Activated CD4-positive, CD25-positive, alpha-beta regulatory T cell (primary cell): ENCODE data around the gene LRIF1.
"Not testable (repeated sequence)": the region's sequence is repeated elsewhere in the genome, so short reads cannot be mapped to it uniquely, and the experiment has no call there.

Experiments used
- DNase-seq, 4 experiments: peaks; one replicate each; lab custom pipeline; 2025; lab: John Stamatoyannopoulos, UW

LRIF1 gene, protein sequence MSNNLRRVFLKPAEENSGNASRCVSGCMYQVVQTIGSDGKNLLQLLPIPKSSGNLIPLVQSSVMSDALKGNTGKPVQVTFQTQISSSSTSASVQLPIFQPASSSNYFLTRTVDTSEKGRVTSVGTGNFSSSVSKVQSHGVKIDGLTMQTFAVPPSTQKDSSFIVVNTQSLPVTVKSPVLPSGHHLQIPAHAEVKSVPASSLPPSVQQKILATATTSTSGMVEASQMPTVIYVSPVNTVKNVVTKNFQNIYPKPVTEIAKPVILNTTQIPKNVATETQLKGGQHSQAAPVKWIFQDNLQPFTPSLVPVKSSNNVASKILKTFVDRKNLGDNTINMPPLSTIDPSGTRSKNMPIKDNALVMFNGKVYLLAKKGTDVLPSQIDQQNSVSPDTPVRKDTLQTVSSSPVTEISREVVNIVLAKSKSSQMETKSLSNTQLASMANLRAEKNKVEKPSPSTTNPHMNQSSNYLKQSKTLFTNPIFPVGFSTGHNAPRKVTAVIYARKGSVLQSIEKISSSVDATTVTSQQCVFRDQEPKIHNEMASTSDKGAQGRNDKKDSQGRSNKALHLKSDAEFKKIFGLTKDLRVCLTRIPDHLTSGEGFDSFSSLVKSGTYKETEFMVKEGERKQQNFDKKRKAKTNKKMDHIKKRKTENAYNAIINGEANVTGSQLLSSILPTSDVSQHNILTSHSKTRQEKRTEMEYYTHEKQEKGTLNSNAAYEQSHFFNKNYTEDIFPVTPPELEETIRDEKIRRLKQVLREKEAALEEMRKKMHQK

GRCh38 chr1:110963691-110964454 lies at the start of gene LRIF1:
LRIF1 (minus strand) TSS chr1:110963922; CDS start chr1:110963688, 234 bp downstream.
- peak; percentile 96 to 100 (median 98) for DNase-seq

- DNase-seq, result no peak
These were observed 44.3 kb upstream of the LRIF1 start for GRCh38 chr1:111008031-111008430.

GRCh38 chr1:111006556-111006955 lies 42.8 kb upstream of the LRIF1 start:
- no peak for DNase-seq

DNA sequence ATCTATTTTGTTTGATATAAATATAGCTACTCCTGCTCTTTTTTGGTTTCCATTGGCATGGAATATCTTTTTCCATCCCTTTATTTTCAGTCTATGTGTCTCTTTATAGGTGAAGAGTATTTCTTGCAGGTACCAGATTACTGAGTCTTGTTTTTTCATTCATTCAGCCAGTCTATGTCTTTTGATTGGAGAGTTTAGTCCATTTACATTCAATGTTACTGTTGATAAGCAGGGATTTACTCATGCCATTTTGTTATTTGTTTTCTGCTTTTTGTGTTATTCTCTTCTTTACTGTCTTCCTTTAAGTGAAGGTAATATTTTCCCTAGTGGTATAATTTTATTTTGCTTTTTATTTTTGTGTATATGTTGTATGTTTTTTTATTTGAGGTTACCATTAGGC lies 35.9 kb upstream of the LRIF1 start:
- DNase-seq, result not testable (repeated sequence)

GRCh38 chr1:110992329-110992728 lies 28.6 kb upstream of the LRIF1 start:
- DNase-seq, result not testable (repeated sequence)

DNA sequence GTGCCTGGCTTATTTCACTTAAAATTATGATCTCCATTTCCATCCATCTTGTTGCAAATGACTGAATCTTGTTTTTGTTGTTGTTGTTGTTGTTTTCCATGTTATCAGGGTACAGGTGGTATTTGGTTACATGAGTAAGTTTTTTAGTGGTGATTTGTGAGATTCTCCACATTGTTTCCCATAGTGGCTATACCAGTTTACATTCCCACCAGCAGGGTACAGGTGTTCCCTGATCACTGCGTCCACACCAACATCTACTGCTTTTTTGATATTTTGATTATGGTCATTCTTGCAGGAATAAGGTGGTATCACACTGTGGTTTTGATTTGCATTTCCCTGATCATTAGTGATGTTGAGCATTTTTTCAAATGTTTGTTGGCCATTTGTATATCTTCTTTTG lies 27.6 kb upstream of the LRIF1 start:
- not testable (repeated sequence) for DNase-seq

DNA sequence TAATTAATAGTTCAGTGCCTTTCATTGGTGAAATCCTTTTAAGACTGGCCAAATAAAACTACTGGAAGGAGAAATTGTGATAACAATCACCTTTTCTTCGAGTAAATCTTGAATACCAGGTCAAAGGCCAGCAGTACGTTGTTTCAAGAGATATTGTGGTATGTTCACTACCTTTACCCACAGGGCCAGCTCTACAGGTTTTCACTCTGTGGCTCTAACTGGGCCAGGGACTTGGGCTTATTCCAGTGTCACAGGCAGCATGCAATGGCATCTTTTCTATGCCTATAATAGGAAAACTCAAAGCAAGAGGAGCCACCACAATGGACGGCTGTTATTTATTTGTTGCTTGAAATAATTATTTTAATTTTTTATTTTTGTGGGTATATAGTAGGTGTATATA lies 26.8 kb upstream of the LRIF1 start:
- DNase-seq, result no peak

GRCh38 chr1:110986407-110986891 lies 22.7 kb upstream of the LRIF1 start:
- DNase-seq, result no peak

- DNase-seq, result no peak
These were observed 18.6 kb upstream of the LRIF1 start for GRCh38 chr1:110982320-110982719.

DNA sequence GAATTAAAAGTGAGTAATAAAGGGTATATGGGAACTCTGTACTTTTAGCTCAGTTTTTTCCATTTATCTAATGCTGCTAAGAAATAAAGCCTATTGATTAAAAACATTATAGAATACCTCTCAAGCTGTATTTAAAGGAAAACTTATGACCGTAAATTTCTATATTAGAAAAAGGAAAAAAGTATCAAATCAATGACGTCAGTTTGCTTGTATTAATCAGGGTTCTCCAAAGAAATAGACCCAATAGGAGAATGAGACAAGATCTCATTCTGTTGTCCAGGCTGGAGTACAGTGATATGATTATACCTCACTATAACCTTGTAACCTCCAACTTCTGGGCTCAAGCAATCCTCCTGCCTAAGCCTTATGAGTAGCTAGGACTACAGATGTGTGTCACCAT lies 15.4 kb upstream of the LRIF1 start:
- DNase-seq, result no peak

GRCh38 chr1:110976089-110976488 lies 12.4 kb upstream of the LRIF1 start:
- DNase-seq, result no peak

GRCh38 chr1:110975265-110975664 lies 11.5 kb upstream of the LRIF1 start:
- DNase-seq, result no peak

DNA sequence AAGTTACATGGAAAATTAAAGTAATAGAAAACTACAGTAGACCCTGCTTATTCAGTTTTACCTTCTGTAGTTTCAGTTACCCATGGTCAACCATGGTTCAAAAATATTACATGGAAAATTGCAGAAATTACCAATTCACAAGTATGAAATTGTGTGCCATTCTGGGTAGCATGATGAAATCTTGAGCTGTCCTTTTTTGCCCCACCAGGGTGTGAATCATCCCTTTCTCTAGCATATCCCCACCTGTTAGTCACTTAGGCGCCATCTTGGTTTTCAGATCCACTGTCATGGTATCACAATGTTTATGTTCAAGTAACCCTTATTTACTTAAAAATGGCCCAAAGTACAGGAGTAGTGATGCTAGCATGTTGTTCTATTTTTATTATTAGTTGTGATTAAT lies 3.5 kb upstream of the LRIF1 start:
- DNase-seq, result no peak

GRCh38 chr1:110964455-110964903 lies 757 bp upstream of the LRIF1 start:
- no peak for DNase-seq

DNA sequence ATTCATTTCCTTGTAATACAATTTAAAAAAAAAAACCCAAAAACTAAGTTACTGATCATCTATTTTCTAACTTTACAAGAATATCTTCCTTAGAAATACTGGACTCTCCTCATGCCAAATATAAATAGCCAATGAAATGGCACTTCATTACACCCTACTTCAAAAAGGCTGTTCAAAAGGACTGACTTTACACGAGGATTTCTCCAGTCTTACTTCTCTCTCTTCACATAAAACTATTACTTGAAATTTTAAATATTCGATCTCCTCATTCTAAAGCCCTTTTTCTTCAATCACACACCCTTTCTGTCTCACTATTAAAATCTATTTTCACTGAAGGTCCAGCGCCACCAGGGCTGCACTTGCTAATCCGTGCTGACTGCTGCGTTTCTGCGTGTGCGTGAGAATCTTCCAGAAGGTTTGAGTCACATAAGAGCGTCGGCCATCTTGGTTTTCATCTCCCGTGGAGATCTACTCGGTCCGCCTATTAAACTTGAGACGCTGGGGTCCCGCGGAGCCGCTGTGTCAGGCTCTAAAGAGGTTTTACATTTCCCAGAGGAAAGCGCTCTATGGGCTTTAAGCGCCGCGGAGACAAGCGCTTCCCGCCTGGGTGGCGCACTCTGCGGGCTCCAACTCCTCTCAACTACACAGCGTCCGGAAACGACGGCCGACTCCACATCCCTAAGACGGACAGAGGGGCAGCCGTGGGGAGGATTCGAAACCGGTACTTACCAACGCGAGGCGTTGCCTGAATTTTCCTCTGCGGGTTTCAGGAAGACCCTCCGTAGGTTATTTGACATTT lies 631 bp downstream of the LRIF1 start:
- peak; percentile 21 to 45 (median 30) for DNase-seq

GRCh38 chr1:110961902-110962301 lies 1.8 kb downstream of the LRIF1 start:
- DNase-seq, result no peak

DNA sequence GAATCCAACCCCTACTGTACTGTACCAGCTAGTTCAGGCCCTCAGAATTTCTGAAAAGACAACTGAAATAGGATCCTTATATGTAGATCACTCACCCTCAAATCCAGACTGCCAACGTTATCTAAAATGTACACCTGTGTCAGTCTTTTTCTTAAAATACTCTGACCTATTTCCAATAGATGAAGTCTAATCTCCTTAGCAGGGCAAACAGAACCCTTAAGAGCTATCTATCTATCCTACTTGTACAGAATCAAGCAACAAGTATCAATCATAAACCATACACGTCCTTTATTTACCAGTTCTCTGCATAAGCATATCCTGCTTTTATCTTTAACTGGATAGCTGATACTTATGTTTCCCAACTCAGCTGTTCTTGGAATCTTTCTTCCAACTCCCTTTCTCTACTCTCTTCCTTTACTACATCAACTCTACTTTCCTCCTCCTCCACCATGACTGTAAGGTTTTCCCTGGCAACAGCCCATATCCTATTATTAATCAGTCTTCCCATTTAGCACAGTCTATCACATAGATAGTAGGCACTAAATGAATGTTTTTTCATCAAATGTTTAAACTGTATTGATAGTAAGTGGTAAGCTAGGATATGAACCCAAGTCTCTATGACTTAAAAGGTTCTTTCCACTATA lies 2.8 kb downstream of the LRIF1 start:
- DNase-seq, result no peak

GRCh38 chr1:110957798-110958197 lies 5.9 kb downstream of the LRIF1 start:
- DNase-seq, result no peak

- DNase-seq, result no peak
These were observed 7.1 kb downstream of the LRIF1 start for GRCh38 chr1:110956586-110956985.

DNA sequence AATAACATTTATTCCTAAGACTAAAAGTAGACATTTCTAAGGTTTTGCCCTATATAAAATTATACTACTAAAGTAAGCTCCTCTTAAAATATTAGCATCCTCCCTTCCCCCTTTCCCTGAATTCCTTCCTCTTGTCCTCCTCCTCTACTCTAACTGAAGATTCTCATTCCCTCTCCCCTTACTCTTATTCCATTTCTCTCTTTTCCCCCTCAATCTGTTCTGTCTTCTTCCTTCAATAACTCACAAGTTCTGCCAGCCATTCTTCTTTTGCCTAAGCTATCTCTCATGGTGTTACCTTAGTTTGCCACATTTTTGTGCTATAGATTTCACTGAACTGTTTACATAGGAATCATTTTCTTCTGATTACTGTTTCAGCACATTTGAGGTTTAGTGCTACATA lies 10.7 kb downstream of the LRIF1 start:
- no peak for DNase-seq

DNA sequence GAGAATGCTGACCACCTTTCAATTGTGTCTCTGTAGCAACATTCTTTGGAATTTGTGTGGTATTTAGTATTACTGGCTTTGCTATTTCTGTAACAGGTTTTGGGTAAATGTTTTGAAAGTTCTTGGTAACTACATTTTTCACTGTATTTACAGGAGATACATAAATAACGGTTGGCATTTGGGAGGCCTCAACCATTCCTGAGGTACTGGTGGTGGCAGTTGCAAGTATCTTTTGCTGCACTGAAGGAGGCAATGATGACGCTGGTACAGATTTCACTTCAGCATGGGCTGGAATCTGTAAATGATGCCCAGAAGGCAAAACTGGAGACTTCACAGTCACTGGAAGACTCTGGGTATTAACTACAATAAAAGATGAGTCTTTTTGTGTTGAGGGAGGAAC lies 11.7 kb downstream of the LRIF1 start:
- DNase-seq, result no peak
